Measurements from ENCODE around the gene GPR45. TPM values are rescaled to one million over a fixed set of nuclear protein-coding genes. Genes with fewer than 3 reads are reported as not detected.
"Not testable (repeated sequence)": the region's sequence is repeated elsewhere in the genome, so short reads cannot be mapped to it uniquely, and the experiment has no call there.

The GPR45 gene
- total RNA-seq, 2 experiments from 2014 or later: not detected

GRCh38 chr2:105239924-105240323, 1.6 kb upstream of the GPR45 start:
- Mint-ChIP-seq H3K27me3 (ENCODE audit: low read depth) (peaks cover 9% of the 10 kb centered on the region), H3K27ac (no peak overlapping the region), H3K9me3 (no peaks in the 10 kb centered on the region), H3K4me1 (ENCODE audit: low read depth) (peaks cover 24% of the 10 kb centered on the region), H3K36me3 (ENCODE audit: low read depth) (no peaks in the 10 kb centered on the region), H3K4me3 (no peak overlapping the region)
- CTCF ChIA-PET: interaction anchor here (0.5 to 14.3 kb wide), 6 partner anchors 9 to 1229 kb away, joined by 3 to 263 read pairs (median 4); no protein-coding TSS in a partner anchor
- DNase-seq: no peak
- intact Hi-C loops (cut with micrococcal nuclease): loop anchor here (5.0 kb wide), 2 partner anchors 203 to 388 kb away; partner anchors contain the start of genes MRPS9 and POU3F3

- no peak for DNase-seq
- H3K36me3 Mint-ChIP-seq (ENCODE audit: low read depth): no peaks in the 10 kb centered on the region
- intact Hi-C loops (cut with micrococcal nuclease): no loop called here
- no peak overlapping the region for H3K4me3 Mint-ChIP-seq
- no peak overlapping the region for H3K27ac Mint-ChIP-seq
- CTCF ChIA-PET: interaction anchor here (14.3 kb wide), 1 partner anchor 129 kb away, joined by 263 read pairs; no protein-coding TSS in a partner anchor
- H3K4me1 Mint-ChIP-seq (ENCODE audit: low read depth): peaks cover 5% of the 10 kb centered on the region
- H3K9me3 Mint-ChIP-seq: no peaks in the 10 kb centered on the region
- H3K27me3 Mint-ChIP-seq (ENCODE audit: low read depth): peaks cover 2% of the 10 kb centered on the region
These were observed 897 bp downstream of the GPR45 start for GRCh38 chr2:105242286-105242993.

- intact Hi-C loops (cut with micrococcal nuclease): no loop called here
- H3K4me3 Mint-ChIP-seq: no peak overlapping the region
- no peaks in the 10 kb centered on the region for H3K36me3 Mint-ChIP-seq (ENCODE audit: low read depth)
- no peaks in the 10 kb centered on the region for H3K4me1 Mint-ChIP-seq (ENCODE audit: low read depth)
- CTCF ChIA-PET: interaction anchor here (14.3 kb wide), 1 partner anchor 130 kb away, joined by 263 read pairs; no protein-coding TSS in a partner anchor
- H3K27ac Mint-ChIP-seq: no peak overlapping the region
- no peak for DNase-seq
- no peaks in the 10 kb centered on the region for H3K9me3 Mint-ChIP-seq
- peaks cover 2% of the 10 kb centered on the region for H3K27me3 Mint-ChIP-seq (ENCODE audit: low read depth)
These were observed 2.4 kb downstream of the GPR45 start for GRCh38 chr2:105243961-105244360.

DNA sequence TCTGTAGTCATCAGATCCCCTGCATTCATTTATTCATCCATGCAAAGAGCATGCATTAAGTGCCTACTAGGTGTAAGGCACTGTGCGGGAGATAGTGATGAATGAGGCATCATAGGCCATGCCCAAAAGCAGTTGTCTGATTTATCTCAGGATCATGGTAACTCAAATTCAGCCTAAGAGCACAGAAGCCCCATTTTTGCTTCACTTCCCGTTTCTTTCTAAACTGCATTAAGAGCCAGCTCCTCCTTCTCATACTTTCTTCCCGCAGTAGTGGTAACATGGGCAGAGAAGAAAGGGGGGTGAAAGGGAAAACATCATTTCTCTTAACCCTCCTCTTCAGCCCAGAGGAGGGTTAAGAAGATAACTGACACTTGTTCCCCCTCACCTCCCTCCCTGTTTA, 2.9 kb downstream of the GPR45 start:
- DNase-seq: no peak
- H3K36me3 Mint-ChIP-seq (ENCODE audit: low read depth): no peaks in the 10 kb centered on the region
- CTCF ChIA-PET: interaction anchor here (14.3 kb wide), 1 partner anchor 131 kb away, joined by 263 read pairs; no protein-coding TSS in a partner anchor
- intact Hi-C loops (cut with micrococcal nuclease): no loop called here
- H3K9me3 Mint-ChIP-seq: no peaks in the 10 kb centered on the region
- no peaks in the 10 kb centered on the region for H3K4me1 Mint-ChIP-seq (ENCODE audit: low read depth)
- no peak overlapping the region for H3K27ac Mint-ChIP-seq
- no peak overlapping the region for H3K4me3 Mint-ChIP-seq
- peaks cover 2% of the 10 kb centered on the region for H3K27me3 Mint-ChIP-seq (ENCODE audit: low read depth)

GRCh38 chr2:105248316-105249070, 7.0 kb downstream of the GPR45 start:
- no peaks in the 10 kb centered on the region for H3K9me3 Mint-ChIP-seq
- no peaks in the 10 kb centered on the region for H3K36me3 Mint-ChIP-seq (ENCODE audit: low read depth)
- H3K4me1 Mint-ChIP-seq (ENCODE audit: low read depth): no peaks in the 10 kb centered on the region
- DNase-seq: no peak
- no peak overlapping the region for H3K27ac Mint-ChIP-seq
- CTCF ChIA-PET: interaction anchor here (0.7 kb wide), 1 partner anchor 8 kb away, joined by 3 read pairs; no protein-coding TSS in a partner anchor
- intact Hi-C loops (cut with micrococcal nuclease): no loop called here
- H3K27me3 Mint-ChIP-seq (ENCODE audit: low read depth): peaks cover 2% of the 10 kb centered on the region
- no peak overlapping the region for H3K4me3 Mint-ChIP-seq

DNA sequence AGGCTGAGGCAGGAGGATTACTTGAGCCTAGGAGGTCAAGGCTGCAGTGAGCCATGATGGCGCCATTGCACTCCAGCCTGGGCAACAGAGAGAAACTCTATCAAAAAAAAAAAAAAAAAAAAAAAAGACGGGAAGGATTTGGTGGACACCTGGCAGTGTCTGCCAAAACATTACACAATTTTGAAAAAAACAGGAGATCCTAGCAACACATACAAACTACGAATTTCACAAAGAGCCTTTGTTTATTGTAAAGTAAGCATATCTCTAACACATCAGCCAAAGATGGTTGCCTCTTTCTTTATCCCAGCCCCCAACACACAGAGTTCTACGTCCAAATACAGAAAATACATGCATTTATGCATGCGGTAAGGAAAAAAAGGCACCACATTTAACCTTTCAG, 7.6 kb downstream of the GPR45 start:
- H3K27ac Mint-ChIP-seq: no peak overlapping the region
- CTCF ChIA-PET: interaction anchor here (0.7 kb wide), 1 partner anchor 9 kb away, joined by 3 read pairs; no protein-coding TSS in a partner anchor
- H3K4me3 Mint-ChIP-seq: no peak overlapping the region

DNA sequence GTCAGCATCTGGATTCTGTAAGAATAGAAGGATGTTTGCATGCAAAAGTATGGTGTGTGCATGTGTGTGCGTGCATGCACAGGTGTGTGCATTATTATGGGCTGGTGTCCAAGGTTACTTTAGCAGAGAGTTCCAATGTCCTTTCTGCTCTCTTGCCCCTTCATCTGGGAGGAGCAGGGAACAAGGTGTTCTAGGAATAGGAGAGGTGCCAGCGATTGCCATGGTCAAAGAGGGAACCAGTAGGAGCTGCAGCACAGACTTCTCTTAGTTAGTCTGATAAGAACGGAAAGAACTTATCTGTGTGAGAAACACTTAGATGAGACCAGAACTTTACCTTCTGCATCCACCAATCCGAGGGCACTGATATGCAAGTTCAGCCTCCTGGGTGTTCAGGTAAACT, 8.3 kb downstream of the GPR45 start:
- Mint-ChIP-seq H3K9me3 (no peaks in the 10 kb centered on the region), H3K4me3 (no peak overlapping the region), H3K27me3 (ENCODE audit: low read depth) (no peaks in the 10 kb centered on the region), H3K27ac (no peak overlapping the region), H3K4me1 (ENCODE audit: low read depth) (no peaks in the 10 kb centered on the region), H3K36me3 (ENCODE audit: low read depth) (no peaks in the 10 kb centered on the region)
- no peak for DNase-seq
- CTCF ChIA-PET: interaction anchor here (1.2 kb wide), 1 partner anchor 12 kb away, joined by 3 read pairs; no protein-coding TSS in a partner anchor
- intact Hi-C loops (cut with micrococcal nuclease): no loop called here

More for the DNA sequence above, 7.6 kb downstream of the GPR45 start:
- H3K9me3 Mint-ChIP-seq: no peaks in the 10 kb centered on the region
- H3K4me1 Mint-ChIP-seq (ENCODE audit: low read depth): no peaks in the 10 kb centered on the region
- H3K27me3 Mint-ChIP-seq (ENCODE audit: low read depth): no peaks in the 10 kb centered on the region
- no peak for DNase-seq
- no peaks in the 10 kb centered on the region for H3K36me3 Mint-ChIP-seq (ENCODE audit: low read depth)
- intact Hi-C loops (cut with micrococcal nuclease): no loop called here

- H3K27ac Mint-ChIP-seq; H3K9me3 Mint-ChIP-seq; H3K36me3 Mint-ChIP-seq (ENCODE audit: low read depth); DNase-seq; H3K27me3 Mint-ChIP-seq (ENCODE audit: low read depth); H3K4me3 Mint-ChIP-seq; intact Hi-C loops (cut with micrococcal nuclease); CTCF ChIA-PET; H3K4me1 Mint-ChIP-seq (ENCODE audit: low read depth): not testable (repeated sequence)
These were observed 9.6 kb downstream of the GPR45 start for GRCh38 chr2:105251016-105251648.

DNA sequence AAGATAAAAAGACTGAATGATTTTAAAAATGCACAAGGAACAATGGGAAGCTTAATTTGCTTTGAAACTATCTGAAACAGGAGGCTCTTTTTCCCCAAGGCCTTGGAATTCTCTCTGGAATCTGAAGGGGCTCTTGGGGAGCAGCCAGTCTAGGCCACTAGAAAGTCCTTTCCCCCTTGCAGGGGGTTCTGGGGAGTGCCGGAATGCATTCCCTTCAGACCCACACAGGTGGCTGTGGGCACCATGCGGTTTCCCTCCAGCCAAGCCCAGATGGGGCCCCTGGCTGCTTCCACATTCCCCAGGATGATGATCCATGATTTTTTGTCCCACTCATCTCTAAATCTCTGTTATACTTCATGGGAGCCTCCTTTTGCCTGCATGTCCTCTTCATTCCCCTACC, 10.7 kb downstream of the GPR45 start:
- Mint-ChIP-seq H3K27me3 (ENCODE audit: low read depth) (no peaks in the 10 kb centered on the region), H3K9me3 (no peaks in the 10 kb centered on the region), H3K4me3 (no peak overlapping the region), H3K27ac (no peak overlapping the region), H3K36me3 (ENCODE audit: low read depth) (no peaks in the 10 kb centered on the region), H3K4me1 (ENCODE audit: low read depth) (no peaks in the 10 kb centered on the region)
- no peak for DNase-seq
- intact Hi-C loops (cut with micrococcal nuclease): no loop called here
- CTCF ChIA-PET: no interaction called here

GRCh38 chr2:105254531-105255210, 13.1 kb downstream of the GPR45 start:
- no peaks in the 10 kb centered on the region for H3K4me1 Mint-ChIP-seq (ENCODE audit: low read depth)
- no peaks in the 10 kb centered on the region for H3K9me3 Mint-ChIP-seq
- no peaks in the 10 kb centered on the region for H3K36me3 Mint-ChIP-seq (ENCODE audit: low read depth)
- H3K27ac Mint-ChIP-seq: no peak overlapping the region
- intact Hi-C loops (cut with micrococcal nuclease): no loop called here
- CTCF ChIA-PET: no interaction called here
- DNase-seq: no peak
- H3K27me3 Mint-ChIP-seq (ENCODE audit: low read depth): no peaks in the 10 kb centered on the region
- H3K4me3 Mint-ChIP-seq: no peak overlapping the region

GRCh38 chr2:105255979-105256378, 14.4 kb downstream of the GPR45 start:
- Mint-ChIP-seq H3K4me3 (no peak overlapping the region), H3K27ac (no peak overlapping the region), H3K27me3 (ENCODE audit: low read depth) (no peaks in the 10 kb centered on the region), H3K36me3 (ENCODE audit: low read depth) (no peaks in the 10 kb centered on the region), H3K4me1 (ENCODE audit: low read depth) (no peaks in the 10 kb centered on the region), H3K9me3 (no peaks in the 10 kb centered on the region)
- intact Hi-C loops (cut with micrococcal nuclease): no loop called here
- CTCF ChIA-PET: no interaction called here
- DNase-seq: no peak

All from activated naive CD4-positive, alpha-beta T cell treated with anti-CD3 and anti-CD28 coated beads for 36 hours (primary cell).